Neural cell (in vitro differentiated cells): ENCODE data around the gene CAPN9.

Experiments
- CTCF ChIP-seq: fragments of 450-650 bp; IDR thresholded peaks from 2 replicates; pipeline ENCODE4 v1.5.1; 2014; ENCODE audit warnings: antibody characterized with exemption, mild to moderate bottlenecking, moderate library complexity; ENCODE audit not compliant: poor library complexity, severe bottlenecking
- EP300 ChIP-seq: fragments of 450-650 bp; conservative IDR thresholded peaks from 2 replicates; pipeline ENCODE4 v1.6.1; 2014; ENCODE audit warnings: antibody characterized with exemption, mild to moderate bottlenecking, moderate library complexity; ENCODE audit not compliant: poor library complexity, severe bottlenecking
- POLR2AphosphoS5 ChIP-seq: IDR thresholded peaks from 2 replicates; pipeline ENCODE4 v1.6.1; 2012
- RAD21 ChIP-seq: fragments of 450-650 bp; conservative IDR thresholded peaks from 2 replicates; pipeline ENCODE4 v1.6.1; 2014; ENCODE audit warnings: antibody characterized with exemption, mild to moderate bottlenecking, moderate library complexity
- SMC3 ChIP-seq: fragments of 450-650 bp; conservative IDR thresholded peaks from 2 replicates; pipeline ENCODE4 v1.6.1; 2014; ENCODE audit warnings: antibody characterized with exemption, mild to moderate bottlenecking, moderate library complexity; ENCODE audit not compliant: poor library complexity
- TAF1 ChIP-seq: IDR thresholded peaks from 2 replicates; pipeline ENCODE4 v1.6.1; 2012; ENCODE audit warnings: low read depth

- TF ChIP-seq CTCF, result no peak
- no peak for TF ChIP-seq EP300
- no peak for TF ChIP-seq SMC3
- no peak for TF ChIP-seq TAF1
- TF ChIP-seq POLR2AphosphoS5, result no peak
- no peak for TF ChIP-seq RAD21
Measured at GRCh38 chr1:230708631-230709580, 38.3 kb upstream of the CAPN9 start.
